Measurements from ENCODE around the gene RHBG.

RHBG gene

GRCh38 chr1:156428746-156429288 is 59.8 kb downstream of the RHBG start:
- no peak for DNase-seq

GRCh38 chr1:156429313-156430060 is 60.5 kb downstream of the RHBG start:
- no peak for DNase-seq

- no peak for DNase-seq
Observed at GRCh38 chr1:156430303-156430702, 61.3 kb downstream of the RHBG start.

GRCh38 chr1:156430866-156431265 is 61.9 kb downstream of the RHBG start:
- no peak for DNase-seq

- DNase-seq: no peak
Observed at GRCh38 chr1:156431366-156431765, 62.4 kb downstream of the RHBG start.

- no peak for DNase-seq
Observed at GRCh38 chr1:156431769-156432668, 63.0 kb downstream of the RHBG start.

- DNase-seq: no peak
Observed at GRCh38 chr1:156432669-156433018, 63.6 kb downstream of the RHBG start.

- no peak for DNase-seq
Observed at GRCh38 chr1:156433032-156433431, 64.0 kb downstream of the RHBG start.

GRCh38 chr1:156433602-156434001 is 64.6 kb downstream of the RHBG start:
- DNase-seq: no peak

All from GDM1 (cell line).